ENCODE data around the gene SDF4. TPM values are rescaled to one million over a fixed set of nuclear protein-coding genes. Genes with fewer than 3 reads are reported as not detected.

SDF4 gene
- total RNA-seq, 1 donor from 2014 or later: 69.9 TPM

- ATAC-seq: no peak
These were observed 20.0 kb downstream of the SDF4 start for GRCh38 chr1:1211541-1212441.

- no peak for ATAC-seq
These were observed 20.9 kb downstream of the SDF4 start for GRCh38 chr1:1210726-1211540.

GRCh38 chr1:1208713-1209433 lies 22.9 kb downstream of the SDF4 start:
- no peak for ATAC-seq

- no peak for ATAC-seq
These were observed 24.3 kb downstream of the SDF4 start for GRCh38 chr1:1207571-1207892.

GRCh38 chr1:1206966-1207531 lies 24.8 kb downstream of the SDF4 start:
- ATAC-seq: no peak

- ATAC-seq: peak; percentile 32
These were observed 25.3 kb downstream of the SDF4 start, which contains the start of gene TNFRSF18 for GRCh38 chr1:1206376-1206965. TNFRSF18 (minus strand) TSS chr1:1206592; CDS start chr1:1206571, 21 bp downstream.

- no peak for ATAC-seq
These were observed 25.9 kb downstream of the SDF4 start for GRCh38 chr1:1205769-1206375.

- no peak for ATAC-seq
These were observed 26.6 kb downstream of the SDF4 start for GRCh38 chr1:1204998-1205768.

- no peak for ATAC-seq
These were observed 27.3 kb downstream of the SDF4 start for GRCh38 chr1:1204425-1204920.

- no peak for ATAC-seq
These were observed 28.0 kb downstream of the SDF4 start for GRCh38 chr1:1203561-1204424.

- ATAC-seq: peak; percentile 33
These were observed 28.8 kb downstream of the SDF4 start for GRCh38 chr1:1202831-1203560.

- ATAC-seq: peak; percentile 54
These were observed 30.7 kb downstream of the SDF4 start for GRCh38 chr1:1200876-1201810.

- no peak for ATAC-seq
These were observed 31.6 kb downstream of the SDF4 start for GRCh38 chr1:1199961-1200875.

GRCh38 chr1:1199141-1199960 lies 32.5 kb downstream of the SDF4 start:
- ATAC-seq: no peak

- ATAC-seq: no peak
These were observed 33.2 kb downstream of the SDF4 start for GRCh38 chr1:1198423-1199140.
